DOHH2 (cell line): ENCODE results near the gene IMMP2L.
"Not testable (repeated sequence)": the region's sequence is repeated elsewhere in the genome, so short reads cannot be mapped to it uniquely, and the experiment has no call there.

Source experiments
- H3F3A ChIP-seq: fragments of 200-600 bp; sonication (generic), shearing (Covaris generic); 2 replicates; pipeline ENCODE4 v1.6.0; 2016; ENCODE audit warnings: antibody characterized with exemption, mild to moderate bottlenecking; ENCODE audit not compliant: control insufficient read depth, insufficient read depth
- H3K27ac ChIP-seq: fragments of 200-600 bp; sonication (generic); 2 replicates; pipeline ENCODE4 v1.5.1; 2014; ENCODE audit warnings: low read depth, mild to moderate bottlenecking, low read length, moderate library complexity
- H3K27me3 ChIP-seq: fragments of 200-600 bp; sonication (generic); 2 replicates; pipeline ENCODE4 v1.6.1; 2014; ENCODE audit warnings: mild to moderate bottlenecking, low read length, mixed read lengths; ENCODE audit not compliant: control insufficient read depth
- H3K36me3 ChIP-seq: fragments of 200-600 bp; sonication (generic); 2 replicates; pipeline ENCODE4 v1.6.1; 2014; ENCODE audit warnings: mild to moderate bottlenecking, low read length, moderate library complexity, mixed read lengths; ENCODE audit not compliant: control insufficient read depth
- H3K4me1 ChIP-seq: fragments of 200-600 bp; sonication (generic); 2 replicates; pipeline ENCODE4 v1.6.1; 2014; ENCODE audit warnings: mild to moderate bottlenecking, low read length, mixed read lengths; ENCODE audit not compliant: control insufficient read depth
- H3K4me2 ChIP-seq: fragments of 200-600 bp; sonication (generic); 2 replicates; pipeline ENCODE4 v1.6.0; 2014; ENCODE audit warnings: mild to moderate bottlenecking, low read length, moderate library complexity
- H3K4me3 ChIP-seq: fragments of 200-600 bp; sonication (generic); 2 replicates; pipeline ENCODE4 v1.5.1; 2014; ENCODE audit warnings: mild to moderate bottlenecking, low read length, mixed read lengths
- H3K79me2 ChIP-seq: fragments of 200-600 bp; sonication (generic); 2 replicates; pipeline ENCODE4 v1.6.1; 2014; ENCODE audit warnings: mild to moderate bottlenecking, low read length, mixed read lengths; ENCODE audit not compliant: control insufficient read depth
- H3K9me2 ChIP-seq: fragments of 200-600 bp; sonication (generic); replicated peaks from 2 replicates; pipeline ENCODE4 v1.6.1; 2014; ENCODE audit warnings: mild to moderate bottlenecking, low read length, mixed read lengths; ENCODE audit not compliant: control insufficient read depth
- H3K9me3 ChIP-seq: fragments of 200-600 bp; sonication (generic); 2 replicates; pipeline ENCODE4 v1.6.1; 2014; ENCODE audit warnings: antibody characterized with exemption, low read length, mixed read lengths; ENCODE audit not compliant: control insufficient read depth, insufficient read depth
- H4K20me1 ChIP-seq: fragments of 200-600 bp; sonication (generic); 2 replicates; pipeline ENCODE4 v1.6.0; 2014; ENCODE audit warnings: low read depth, mild to moderate bottlenecking, antibody characterized with exemption, low read length, moderate library complexity; ENCODE audit not compliant: control insufficient read depth, insufficient read depth
- CTCF ChIP-seq: fragments of 200-600 bp; sonication (generic); IDR thresholded peaks from one replicate; pipeline ENCODE4 v1.5.1; 2014; ENCODE audit warnings: antibody characterized with exemption, mild to moderate bottlenecking, low read depth, low read length; ENCODE audit not compliant: poor library complexity, severe bottlenecking
- EZH2phosphoT487 ChIP-seq: fragments of 200-600 bp; sonication (generic); IDR thresholded peaks from 2 replicates; pipeline ENCODE4 v1.6.1; 2017; ENCODE audit warnings: borderline replicate concordance, mild to moderate bottlenecking, antibody characterized with exemption, low read length, moderate library complexity, mixed read lengths

Gene IMMP2L

GRCh38 chr7:110940756-110941155 lies 621.5 kb downstream of the IMMP2L start:
- H3K4me3 ChIP-seq = no peak overlapping the region
- no peaks in the 10 kb centered on the region for H3K9me2 ChIP-seq
- no peaks in the 10 kb centered on the region for H3F3A ChIP-seq
- no peaks in the 10 kb centered on the region for H3K4me1 ChIP-seq
- H3K27me3 ChIP-seq = no peaks in the 10 kb centered on the region
- H4K20me1 ChIP-seq = no peaks in the 10 kb centered on the region
- no peaks in the 10 kb centered on the region for H3K9me3 ChIP-seq
- no peaks in the 10 kb centered on the region for H3K36me3 ChIP-seq
- no peak overlapping the region for H3K27ac ChIP-seq
- TF ChIP-seq CTCF (no peak), EZH2phosphoT487 (no peak)
- H3K4me2 ChIP-seq = no peak overlapping the region
- no peaks in the 10 kb centered on the region for H3K79me2 ChIP-seq

- TF ChIP-seq CTCF (no peak), EZH2phosphoT487 (no peak)
- Histone ChIP-seq H4K20me1 (no peaks in the 10 kb centered on the region), H3K27me3 (no peaks in the 10 kb centered on the region), H3K9me3 (no peaks in the 10 kb centered on the region), H3K9me2 (no peaks in the 10 kb centered on the region), H3K36me3 (no peaks in the 10 kb centered on the region), H3K4me3 (no peak overlapping the region), H3K79me2 (no peaks in the 10 kb centered on the region), H3K4me2 (no peak overlapping the region), H3F3A (no peaks in the 10 kb centered on the region), H3K27ac (no peak overlapping the region), H3K4me1 (no peaks in the 10 kb centered on the region)
These were observed 624.1 kb downstream of the IMMP2L start for GRCh38 chr7:110938165-110938564.

GRCh38 chr7:110936665-110937064 lies 625.6 kb downstream of the IMMP2L start:
- not testable (repeated sequence) for H3K4me3 ChIP-seq, H3K4me2 ChIP-seq, H3K36me3 ChIP-seq, H3F3A ChIP-seq, H3K4me1 ChIP-seq, H3K27me3 ChIP-seq, H3K27ac ChIP-seq, H3K9me3 ChIP-seq, H3K9me2 ChIP-seq, H3K79me2 ChIP-seq, H4K20me1 ChIP-seq

DNA sequence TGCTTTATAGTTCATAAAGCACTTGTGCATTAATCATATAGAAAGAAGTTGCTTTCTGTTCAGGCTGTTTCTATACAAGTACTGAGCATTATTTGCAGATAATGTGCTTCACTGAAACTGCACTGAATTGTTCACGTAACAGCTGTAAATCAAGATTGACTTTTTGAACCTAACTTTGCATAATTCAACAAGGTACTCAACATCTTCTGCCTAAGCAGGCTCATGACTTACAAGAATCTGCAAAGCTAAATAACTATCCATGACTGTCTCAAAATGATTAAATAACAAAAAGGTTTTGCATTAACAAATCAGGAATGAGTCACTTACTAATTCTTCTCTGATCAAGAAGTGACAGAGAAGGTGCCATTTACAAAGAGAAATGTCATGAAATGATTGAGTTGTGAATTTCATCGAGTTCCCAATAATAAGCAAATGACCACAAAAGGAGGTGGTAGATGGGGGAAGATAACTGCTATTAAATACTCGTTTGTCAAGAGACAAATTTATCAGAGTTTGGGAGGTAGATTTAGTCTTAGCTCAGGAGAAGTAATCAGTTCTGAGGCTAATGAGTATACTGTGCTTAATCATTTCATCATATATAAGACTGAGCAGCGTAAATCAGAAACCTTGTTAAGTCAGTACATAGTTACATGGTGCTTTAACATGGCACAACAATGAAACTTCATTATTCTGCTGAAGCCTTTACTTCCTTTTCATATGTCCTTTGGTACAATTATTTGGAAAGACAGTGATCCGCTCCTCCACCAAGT lies 632.6 kb downstream of the IMMP2L start:
- H3K79me2 ChIP-seq = no peaks in the 10 kb centered on the region
- H3K27ac ChIP-seq = no peak overlapping the region
- no peaks in the 10 kb centered on the region for H3K4me1 ChIP-seq
- no peak for TF ChIP-seq CTCF
- TF ChIP-seq EZH2phosphoT487 = no peak
- H3K4me3 ChIP-seq = no peak overlapping the region
- no peaks in the 10 kb centered on the region for H4K20me1 ChIP-seq
- no peaks in the 10 kb centered on the region for H3K9me3 ChIP-seq
- no peaks in the 10 kb centered on the region for H3F3A ChIP-seq
- no peaks in the 10 kb centered on the region for H3K9me2 ChIP-seq
- no peak overlapping the region for H3K4me2 ChIP-seq
- no peaks in the 10 kb centered on the region for H3K27me3 ChIP-seq
- H3K36me3 ChIP-seq = no peaks in the 10 kb centered on the region
